Smooth muscle cell (in vitro differentiated cells): ENCODE data around the gene AKAP13. TPM values are rescaled to one million over a fixed set of nuclear protein-coding genes. Genes with fewer than 3 reads are reported as not detected.

Experiments used
- DNase-seq: peaks from one replicate; lab custom pipeline; 2025; ENCODE audit not compliant: unreplicated experiment; lab: John Stamatoyannopoulos, UW
- H2AFZ ChIP-seq: fragments of 200-600 bp; sonication (generic); 2 replicates; pipeline ENCODE4 v1.6.0; 2016; ENCODE audit warnings: antibody characterized with exemption, low read depth, mild to moderate bottlenecking
- H3F3A ChIP-seq: fragments of 200-600 bp; sonication (generic); 2 replicates; pipeline ENCODE4 v1.6.0; 2017; ENCODE audit warnings: antibody characterized with exemption, low read depth
- H3K27ac ChIP-seq: fragments of 200-600 bp; sonication (generic); 2 replicates; pipeline ENCODE4 v1.5.1; 2016; ENCODE audit warnings: low read depth, mild to moderate bottlenecking
- H3K27me3 ChIP-seq: fragments of 200-600 bp; sonication (generic); 2 replicates; pipeline ENCODE4 v1.6.1; 2016; ENCODE audit warnings: low read depth, mild to moderate bottlenecking
- H3K36me3 ChIP-seq: fragments of 200-600 bp; sonication (generic); 2 replicates; pipeline ENCODE4 v1.5.1; 2016; ENCODE audit warnings: low read depth
- H3K4me1 ChIP-seq: fragments of 200-600 bp; sonication (generic); 2 replicates; pipeline ENCODE4 v1.5.1; 2016; ENCODE audit warnings: low read depth
- H3K4me2 ChIP-seq: fragments of 200-600 bp; sonication (generic); 2 replicates; pipeline ENCODE4 v1.6.0; 2016; ENCODE audit warnings: mild to moderate bottlenecking
- H3K4me3 ChIP-seq: fragments of 200-600 bp; sonication (generic); 2 replicates; pipeline ENCODE4 v1.5.1; 2016; ENCODE audit warnings: mild to moderate bottlenecking
- H3K79me2 ChIP-seq: fragments of 200-600 bp; sonication (generic); 2 replicates; pipeline ENCODE4 v1.6.0; 2016; ENCODE audit warnings: low read depth, mild to moderate bottlenecking
- H3K9ac ChIP-seq: fragments of 200-600 bp; sonication (generic); 2 replicates; pipeline ENCODE4 v1.6.0; 2016; ENCODE audit warnings: low read depth
- H3K9me3 ChIP-seq: fragments of 200-600 bp; sonication (generic); replicated peaks from 2 replicates; pipeline ENCODE4 v1.5.1; 2016; ENCODE audit warnings: low read depth
- H4K20me1 ChIP-seq: fragments of 200-600 bp; sonication (generic); 2 replicates; pipeline ENCODE4 v1.6.0; 2016; ENCODE audit warnings: low read depth
- WGBS: methylation state at CpG from one replicate; pipeline ENCODE4 v1.1.7; 2016; ENCODE audit warnings: low lambda C conversion rate; 5-methylcytosine and 5-hydroxymethylcytosine counted together
- polyA plus RNA-seq: library from polyadenylated mRNA; unstranded; fragments of >200 nt; fragmentation: Nextera tagmentation; extraction: Ambion mirVana; gene quantifications from 2 replicates; pipeline ENCODE4 v1.2.1, GENCODE V29; 2016
- total RNA-seq: library from RNA; depleted of rRNA; stranded (reverse); fragments of >200 nt; gene quantifications from 2 replicates; pipeline ENCODE4 v1.2.3, GENCODE V29; 2014
- TF ChIP-seq, protein P1 (sequence below): fragments of 200-600 bp; sonication (generic); IDR thresholded peaks from 2 replicates; pipeline ENCODE4 v1.5.1; 2017; ENCODE audit warnings: borderline replicate concordance, mild to moderate bottlenecking, antibody characterized with exemption; ENCODE audit not compliant: insufficient read depth, poor library complexity, severe bottlenecking

AKAP13 gene
- total and polyA plus RNA-seq, 2 experiments from 2014 or later: 43.3 to 63.5 TPM

- H3K27ac ChIP-seq: peak overlapping the region; percentile 86
- no peaks in the 10 kb centered on the region for H3K27me3 ChIP-seq
- no peaks in the 10 kb centered on the region for H3K9me3 ChIP-seq
- TF ChIP-seq, protein P1, sequence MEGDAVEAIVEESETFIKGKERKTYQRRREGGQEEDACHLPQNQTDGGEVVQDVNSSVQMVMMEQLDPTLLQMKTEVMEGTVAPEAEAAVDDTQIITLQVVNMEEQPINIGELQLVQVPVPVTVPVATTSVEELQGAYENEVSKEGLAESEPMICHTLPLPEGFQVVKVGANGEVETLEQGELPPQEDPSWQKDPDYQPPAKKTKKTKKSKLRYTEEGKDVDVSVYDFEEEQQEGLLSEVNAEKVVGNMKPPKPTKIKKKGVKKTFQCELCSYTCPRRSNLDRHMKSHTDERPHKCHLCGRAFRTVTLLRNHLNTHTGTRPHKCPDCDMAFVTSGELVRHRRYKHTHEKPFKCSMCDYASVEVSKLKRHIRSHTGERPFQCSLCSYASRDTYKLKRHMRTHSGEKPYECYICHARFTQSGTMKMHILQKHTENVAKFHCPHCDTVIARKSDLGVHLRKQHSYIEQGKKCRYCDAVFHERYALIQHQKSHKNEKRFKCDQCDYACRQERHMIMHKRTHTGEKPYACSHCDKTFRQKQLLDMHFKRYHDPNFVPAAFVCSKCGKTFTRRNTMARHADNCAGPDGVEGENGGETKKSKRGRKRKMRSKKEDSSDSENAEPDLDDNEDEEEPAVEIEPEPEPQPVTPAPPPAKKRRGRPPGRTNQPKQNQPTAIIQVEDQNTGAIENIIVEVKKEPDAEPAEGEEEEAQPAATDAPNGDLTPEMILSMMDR: no peak
- H3K4me3 ChIP-seq: no peak overlapping the region
- WGBS: 70% methylated on average over 4 of the region's 4 CpGs
- no peak for DNase-seq
- peaks cover 49% of the 10 kb centered on the region for H4K20me1 ChIP-seq
- peak overlapping the region; percentile 63 for H3K9ac ChIP-seq
- H3K79me2 ChIP-seq: peaks cover 87% of the 10 kb centered on the region
- peak overlapping the region; percentile 52 for H3K4me2 ChIP-seq
- peaks cover 14% of the 10 kb centered on the region for H3F3A ChIP-seq
- H3K36me3 ChIP-seq: no peaks in the 10 kb centered on the region
- peaks cover 33% of the 10 kb centered on the region for H3K4me1 ChIP-seq
- H2AFZ ChIP-seq: no peak overlapping the region
These were observed 63.2 kb downstream of the AKAP13 start for GRCh38 chr15:85443593-85444087.

DNA sequence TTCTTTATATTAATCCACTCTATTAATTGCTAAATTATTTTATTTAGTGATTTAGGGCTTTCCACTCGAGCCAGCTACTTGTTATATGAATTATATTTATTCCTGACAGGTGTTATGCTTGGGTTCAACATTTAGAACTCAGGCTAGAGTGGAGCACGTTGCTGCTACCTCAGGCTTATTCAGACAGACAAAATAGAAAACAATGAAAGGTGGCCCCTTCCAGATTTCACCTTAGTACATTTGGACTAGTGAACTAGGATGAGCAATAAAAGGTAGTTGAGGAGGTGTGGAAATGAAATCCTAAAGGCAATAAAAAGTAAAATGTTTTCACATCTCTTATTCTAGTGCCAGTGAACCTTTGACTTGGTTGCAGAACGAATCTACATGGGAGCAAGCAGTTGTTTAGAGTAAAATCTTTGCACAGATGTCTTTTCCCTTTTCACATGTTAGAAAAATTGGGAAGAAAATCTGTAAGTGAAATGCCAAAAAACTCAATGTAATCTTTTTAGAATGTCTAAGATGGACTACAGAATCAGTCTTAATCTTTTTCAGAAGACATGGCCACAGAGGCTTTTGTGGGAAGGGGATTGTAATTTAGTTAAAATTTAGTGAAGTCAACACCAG, 63.8 kb downstream of the AKAP13 start:
- no peak overlapping the region for H2AFZ ChIP-seq
- no peaks in the 10 kb centered on the region for H3K27me3 ChIP-seq
- no peak for DNase-seq
- peak overlapping the region; percentile 86 for H3K27ac ChIP-seq
- peaks cover 14% of the 10 kb centered on the region for H3F3A ChIP-seq
- H3K36me3 ChIP-seq: no peaks in the 10 kb centered on the region
- peaks cover 93% of the 10 kb centered on the region for H3K79me2 ChIP-seq
- H3K4me3 ChIP-seq: no peak overlapping the region
- TF ChIP-seq, protein P1: no peak
- peak overlapping the region; percentile 63 for H3K9ac ChIP-seq
- peaks cover 33% of the 10 kb centered on the region for H3K4me1 ChIP-seq
- 84% methylated on average over 3 of the region's 3 CpGs for WGBS
- H4K20me1 ChIP-seq: peaks cover 49% of the 10 kb centered on the region
- peak overlapping the region; percentile 52 for H3K4me2 ChIP-seq
- H3K9me3 ChIP-seq: no peaks in the 10 kb centered on the region

DNA sequence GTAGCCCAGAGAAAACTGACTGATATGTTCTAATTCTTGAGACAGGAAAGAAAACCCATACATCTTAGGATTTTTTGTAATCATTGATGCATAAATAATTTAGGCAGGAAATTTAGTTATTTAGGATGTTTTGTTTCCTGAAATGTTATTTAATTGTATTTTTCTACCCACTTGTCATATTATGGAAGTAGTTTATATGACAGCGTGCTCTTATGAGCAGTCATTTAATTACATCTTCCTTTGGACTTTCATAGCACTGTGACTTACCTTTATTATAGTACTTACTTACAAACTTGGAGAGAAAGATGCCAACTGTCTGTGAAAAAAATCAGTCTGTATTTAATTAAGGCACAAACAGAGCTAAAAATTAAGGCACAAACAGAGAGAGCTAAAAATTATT, 65.0 kb downstream of the AKAP13 start:
- Histone ChIP-seq H3K79me2 (peaks cover 98% of the 10 kb centered on the region), H3K36me3 (no peaks in the 10 kb centered on the region), H2AFZ (no peak overlapping the region), H3K27me3 (no peaks in the 10 kb centered on the region), H3K4me3 (no peak overlapping the region), H3K4me2 (no peak overlapping the region), H4K20me1 (peaks cover 44% of the 10 kb centered on the region), H3K27ac (peak overlapping the region; percentile 86), H3K9ac (peak overlapping the region; percentile 63), H3K9me3 (peaks cover 5% of the 10 kb centered on the region), H3K4me1 (peaks cover 33% of the 10 kb centered on the region), H3F3A (peaks cover 10% of the 10 kb centered on the region)
- 96% methylated on average over 1 of the region's 1 CpG for WGBS
- DNase-seq: no peak
- TF ChIP-seq, protein P1: no peak
